Peyer's patch (tissue), 4 donors: ENCODE measurements around the gene CTCFL. TPM values are rescaled to one million over a fixed set of nuclear protein-coding genes. Genes with fewer than 3 reads are reported as not detected.

Experiments
- DNase-seq, 3 donors: peaks; one replicate each; pipeline ENCODE4 v3.0.0-alpha.2; 2017 to 2019
- H3K27ac ChIP-seq, 4 donors: fragments of 200-600 bp; sonication (generic); one replicate each; pipeline ENCODE4 v1.5.1; 2016 to 2019
- H3K27me3 ChIP-seq, 2 donors: fragments of 200-600 bp; sonication (generic); one replicate each; pipeline ENCODE4 v1.5.1; 2019
- H3K36me3 ChIP-seq, 3 donors: fragments of 200-600 bp; sonication (generic); one replicate each; pipeline ENCODE4 v1.5.1; 2016 to 2019
- H3K4me1 ChIP-seq, 4 donors: fragments of 200-600 bp; sonication (generic); one replicate each; pipeline ENCODE4 v1.5.1; 2016 to 2019
- H3K4me3 ChIP-seq, 4 donors: fragments of 200-600 bp; sonication (generic); 1 replicate in 3 of 4; 2 replicates in 1 of 4; pipeline ENCODE4 v1.5.1; 2016 to 2019; ENCODE audit warnings: mild to moderate bottlenecking in 1 of 4
- H3K9me3 ChIP-seq, 4 donors: fragments of 200-600 bp; sonication (generic); one replicate each; pipeline ENCODE4 v1.5.1; 2016 to 2019; ENCODE audit warnings: mild to moderate bottlenecking in 1 of 4
- CTCF ChIP-seq, 6 experiments: fragments of 450-650 bp in 4 of 6; fragments of 200-600 bp in 2 of 6; sonication (generic) in 1 of 6; IDR thresholded peaks; one replicate each; pipeline ENCODE4 v1.5.1; 2017 to 2019; ENCODE audit warnings: antibody characterized with exemption in 6 of 6, mild to moderate bottlenecking in 3 of 6, moderate library complexity in 1 of 6
- POLR2A ChIP-seq, 2 donors: fragments of 450-650 bp; IDR thresholded peaks; one replicate each; pipeline ENCODE4 v1.5.1; 2017; ENCODE audit warnings: antibody characterized with exemption in 2 of 2, mild to moderate bottlenecking in 2 of 2, moderate library complexity in 2 of 2
- total RNA-seq, 4 donors: library from RNA; depleted of rRNA; stranded (reverse); fragments of >200 nt; gene quantifications; one replicate each; pipeline ENCODE4 v1.1.0, GENCODE V29; 2016

The CTCFL gene
- total RNA-seq, 4 donors from 2014 or later: not detected

GRCh38 chr20:57525328-57526086 lies 567 bp upstream of the CTCFL start:
- Histone ChIP-seq H3K4me1 (no peaks in the 10 kb centered on the region), H3K4me3 (no peak overlapping the region), H3K36me3 (no peaks in the 10 kb centered on the region), H3K27ac (no peak overlapping the region), H3K9me3 (no peaks in the 10 kb centered on the region), H3K27me3 (no peaks in the 10 kb centered on the region)
- TF ChIP-seq CTCF (IDR thresholded peaks at IDR 0.05) (no peak), POLR2A (IDR thresholded peaks at IDR 0.05) (no peak)
- DNase-seq: no peak

GRCh38 chr20:57523782-57524181 lies 1.2 kb downstream of the CTCFL start:
- Histone ChIP-seq H3K4me3 (no peak overlapping the region), H3K4me1 (no peaks in the 10 kb centered on the region), H3K36me3 (no peaks in the 10 kb centered on the region), H3K9me3 (no peaks in the 10 kb centered on the region), H3K27ac (no peak overlapping the region), H3K27me3 (no peaks in the 10 kb centered on the region)
- no peak for DNase-seq
- TF ChIP-seq CTCF (IDR thresholded peaks at IDR 0.05) (no peak), POLR2A (IDR thresholded peaks at IDR 0.05) (no peak)

- Histone ChIP-seq H3K27ac (no peak overlapping the region), H3K4me1 (no peaks in the 10 kb centered on the region), H3K4me3 (no peak overlapping the region), H3K36me3 (no peaks in the 10 kb centered on the region), H3K9me3 (no peaks in the 10 kb centered on the region), H3K27me3 (no peaks in the 10 kb centered on the region)
- no peak for DNase-seq
- no peak for TF ChIP-seq CTCF (IDR thresholded peaks at IDR 0.05)
- no peak for TF ChIP-seq POLR2A (IDR thresholded peaks at IDR 0.05)
Measured at GRCh38 chr20:57522380-57523140, 2.4 kb downstream of the CTCFL start.

GRCh38 chr20:57517904-57518303 lies 7.0 kb downstream of the CTCFL start:
- H3K36me3 ChIP-seq: no peaks in the 10 kb centered on the region
- no peak overlapping the region for H3K27ac ChIP-seq
- no peak overlapping the region for H3K4me3 ChIP-seq
- no peak for DNase-seq
- TF ChIP-seq CTCF (IDR thresholded peaks at IDR 0.05) (no peak), POLR2A (IDR thresholded peaks at IDR 0.05) (no peak)
- no peaks in the 10 kb centered on the region for H3K27me3 ChIP-seq
- H3K9me3 ChIP-seq: no peaks in the 10 kb centered on the region
- no peaks in the 10 kb centered on the region for H3K4me1 ChIP-seq

GRCh38 chr20:57514273-57514751 lies 10.6 kb downstream of the CTCFL start:
- Histone ChIP-seq H3K27ac (no peak overlapping the region), H3K27me3 (no peaks in the 10 kb centered on the region), H3K4me3 (no peak overlapping the region), H3K9me3 (no peaks in the 10 kb centered on the region), H3K36me3 (no peaks in the 10 kb centered on the region), H3K4me1 (no peaks in the 10 kb centered on the region)
- DNase-seq: peak; percentile 29 to 85 (median 70)
- TF ChIP-seq POLR2A (IDR thresholded peaks at IDR 0.05) (no peak), CTCF (IDR thresholded peaks at IDR 0.05) (peak; percentile 18 to 94 (median 76))
